ENCODE results near the gene POLE2. TPM values are rescaled to one million over a fixed set of nuclear protein-coding genes. Genes with fewer than 3 reads are reported as not detected.

The POLE2 gene
- total RNA-seq, 1 donor from 2014 or later, result 22.0 TPM

- TF ChIP-seq, protein P1, sequence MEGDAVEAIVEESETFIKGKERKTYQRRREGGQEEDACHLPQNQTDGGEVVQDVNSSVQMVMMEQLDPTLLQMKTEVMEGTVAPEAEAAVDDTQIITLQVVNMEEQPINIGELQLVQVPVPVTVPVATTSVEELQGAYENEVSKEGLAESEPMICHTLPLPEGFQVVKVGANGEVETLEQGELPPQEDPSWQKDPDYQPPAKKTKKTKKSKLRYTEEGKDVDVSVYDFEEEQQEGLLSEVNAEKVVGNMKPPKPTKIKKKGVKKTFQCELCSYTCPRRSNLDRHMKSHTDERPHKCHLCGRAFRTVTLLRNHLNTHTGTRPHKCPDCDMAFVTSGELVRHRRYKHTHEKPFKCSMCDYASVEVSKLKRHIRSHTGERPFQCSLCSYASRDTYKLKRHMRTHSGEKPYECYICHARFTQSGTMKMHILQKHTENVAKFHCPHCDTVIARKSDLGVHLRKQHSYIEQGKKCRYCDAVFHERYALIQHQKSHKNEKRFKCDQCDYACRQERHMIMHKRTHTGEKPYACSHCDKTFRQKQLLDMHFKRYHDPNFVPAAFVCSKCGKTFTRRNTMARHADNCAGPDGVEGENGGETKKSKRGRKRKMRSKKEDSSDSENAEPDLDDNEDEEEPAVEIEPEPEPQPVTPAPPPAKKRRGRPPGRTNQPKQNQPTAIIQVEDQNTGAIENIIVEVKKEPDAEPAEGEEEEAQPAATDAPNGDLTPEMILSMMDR (conservative IDR thresholded peaks at IDR 0.05; ENCODE audit: low read depth, low read length), result no peak
- no peak for DNase-seq (ENCODE audit: low read depth)
- H3K4me3 ChIP-seq (ENCODE audit: low read depth, low read length), result no peak overlapping the region
Observed at GRCh38 chr14:49654511-49654910, 33.5 kb downstream of the POLE2 start.

DNA sequence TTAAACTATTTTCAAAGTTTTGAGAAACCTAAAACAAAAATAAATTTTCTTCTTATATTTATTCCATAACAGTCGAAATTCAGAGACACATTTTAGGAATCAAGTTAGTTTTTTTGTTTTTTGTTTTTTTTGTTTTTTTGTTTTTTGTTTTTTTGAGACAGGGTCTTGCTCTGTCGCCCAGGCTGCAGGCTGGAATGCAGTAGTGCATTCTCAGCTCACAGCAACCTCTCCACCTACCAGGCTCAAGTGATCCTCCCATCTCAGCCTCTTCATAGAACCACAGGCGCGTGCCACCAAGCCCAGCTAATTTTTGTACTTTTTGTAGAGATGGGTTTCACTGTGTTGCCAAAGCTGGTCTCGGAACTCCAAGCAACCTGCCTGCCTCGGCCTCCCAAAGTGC, 34.5 kb downstream of the POLE2 start:
- TF ChIP-seq, protein P1 (conservative IDR thresholded peaks at IDR 0.05; ENCODE audit: low read depth, low read length), result no peak
- H3K4me3 ChIP-seq (ENCODE audit: low read depth, low read length), result no peak overlapping the region
- DNase-seq (ENCODE audit: low read depth), result no peak

DNA sequence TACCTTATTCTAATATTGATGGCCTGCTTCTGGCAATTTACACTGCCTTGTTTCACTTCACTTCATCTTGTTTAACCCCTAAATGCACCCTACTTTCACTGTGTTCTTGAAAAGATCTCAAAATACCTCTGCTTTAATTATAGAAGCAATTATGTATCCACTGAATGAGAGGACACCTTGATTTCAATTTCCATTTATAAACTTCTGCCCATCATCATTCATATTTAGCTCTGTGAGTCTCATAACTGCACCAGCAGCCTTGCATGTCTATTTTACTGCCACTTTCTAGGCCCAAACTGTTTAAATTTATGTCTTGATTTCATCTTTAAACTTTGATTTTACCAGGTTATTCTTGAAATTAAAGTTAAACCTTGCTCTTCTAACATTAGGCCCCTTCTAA, 45.9 kb downstream of the POLE2 start:
- H3K4me3 ChIP-seq (ENCODE audit: low read depth, low read length), result no peak overlapping the region
- DNase-seq (ENCODE audit: low read depth), result no peak
- TF ChIP-seq, protein P1 (conservative IDR thresholded peaks at IDR 0.05; ENCODE audit: low read depth, low read length), result no peak

DNA sequence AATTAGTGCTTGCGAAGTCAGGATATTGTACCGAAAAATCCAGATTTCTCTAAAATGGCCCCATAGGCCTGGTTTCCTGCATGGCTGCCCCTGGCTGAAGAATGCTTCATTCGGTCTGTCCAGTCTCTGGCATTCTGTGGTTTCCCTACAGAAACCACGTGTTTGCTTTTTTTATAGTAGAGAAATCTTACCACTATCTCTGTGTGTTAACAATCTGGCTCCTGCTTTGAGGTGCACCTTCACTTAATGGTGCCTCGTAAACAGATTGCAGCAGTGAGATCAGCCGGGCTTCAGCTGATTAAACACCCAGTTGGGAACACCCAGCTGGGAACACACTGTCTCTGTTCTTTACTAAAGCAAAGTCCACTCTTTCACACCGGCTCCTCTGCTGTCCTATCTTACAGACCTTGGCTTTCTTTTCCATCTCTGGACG, 46.3 kb downstream of the POLE2 start:
- DNase-seq (ENCODE audit: low read depth), result no peak
- TF ChIP-seq, protein P1 (conservative IDR thresholded peaks at IDR 0.05; ENCODE audit: low read depth, low read length), result no peak
- H3K4me3 ChIP-seq (ENCODE audit: low read depth, low read length), result no peak overlapping the region

DNA sequence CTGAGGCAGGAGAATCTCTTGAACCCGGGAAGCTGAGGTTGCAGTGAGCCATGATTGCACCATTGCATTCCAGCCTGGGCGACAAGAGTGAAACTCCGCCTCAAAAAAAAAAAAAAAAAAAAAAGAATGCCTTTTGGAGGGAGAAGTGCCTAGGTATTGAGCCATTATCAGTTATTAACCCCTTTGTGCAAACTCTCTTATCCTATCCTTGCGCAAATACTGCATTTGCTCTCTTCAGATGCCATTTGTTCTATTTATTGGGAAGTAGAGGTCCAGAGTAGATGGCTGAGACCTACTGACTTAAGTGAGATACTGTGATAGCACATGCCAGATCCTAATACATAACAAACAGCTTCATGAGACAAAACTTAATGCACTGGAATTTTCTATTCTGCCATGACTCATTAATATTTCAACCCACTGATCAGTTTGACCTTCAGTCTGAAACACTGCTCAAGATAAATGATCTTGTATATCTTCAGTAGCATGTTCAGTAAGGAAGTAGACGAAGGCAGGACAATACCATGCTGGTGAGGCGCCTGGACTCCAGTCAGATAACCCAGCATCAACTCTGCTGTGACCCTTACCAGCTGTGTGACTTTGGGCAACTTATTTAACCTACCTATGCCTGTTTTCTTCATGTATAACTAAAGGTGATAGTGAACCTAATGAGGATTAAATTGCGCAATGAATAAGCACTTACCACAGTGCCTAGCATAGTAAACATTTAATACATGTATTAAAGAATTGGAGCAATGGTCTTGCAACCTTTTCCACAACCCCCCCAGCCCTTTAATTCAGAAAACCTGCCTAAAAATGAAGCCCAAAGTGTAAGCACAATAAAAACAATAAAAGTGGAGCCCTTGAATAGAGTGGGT, 47.2 kb downstream of the POLE2 start:
- TF ChIP-seq, protein P1 (conservative IDR thresholded peaks at IDR 0.05; ENCODE audit: low read depth, low read length), result no peak
- no peak overlapping the region for H3K4me3 ChIP-seq (ENCODE audit: low read depth, low read length)
- DNase-seq (ENCODE audit: low read depth), result no peak

GRCh38 chr14:49637534-49638078, 50.4 kb downstream of the POLE2 start:
- no peak overlapping the region for H3K4me3 ChIP-seq (ENCODE audit: low read depth, low read length)
- no peak for DNase-seq (ENCODE audit: low read depth)
- TF ChIP-seq, protein P1 (conservative IDR thresholded peaks at IDR 0.05; ENCODE audit: low read depth, low read length), result no peak

All from epithelial cell of proximal tubule (primary cell).